ENCODE results near the gene SELENOV.

SELENOV gene

GRCh38 chr19:39520541-39521484, 5.9 kb downstream of the SELENOV start:
- no peak for DNase-seq (ENCODE audit: low read depth)

- DNase-seq (ENCODE audit: low read depth) = no peak
Measured at GRCh38 chr19:39524495-39524894, 9.6 kb downstream of the SELENOV start.

- no peak for DNase-seq (ENCODE audit: low read depth)
Measured at GRCh38 chr19:39525205-39525604, 10.3 kb downstream of the SELENOV start.

- no peak for DNase-seq (ENCODE audit: low read depth)
Measured at GRCh38 chr19:39531834-39532232, 16.9 kb downstream of the SELENOV start.

GRCh38 chr19:39532233-39533002, 17.5 kb downstream of the SELENOV start, which contains the start of gene EID2B:
TSS of gene EID2B (minus strand) at chr19:39532852. CDS start at chr19:39532802, 50 bp downstream.
- DNase-seq (ENCODE audit: low read depth) = peak; percentile 89

- DNase-seq (ENCODE audit: low read depth) = no peak
Measured at GRCh38 chr19:39533003-39533512, 18.1 kb downstream of the SELENOV start.

GRCh38 chr19:39533791-39534190, 18.9 kb downstream of the SELENOV start:
- no peak for DNase-seq (ENCODE audit: low read depth)

- no peak for DNase-seq (ENCODE audit: low read depth)
Measured at GRCh38 chr19:39539165-39539517, 24.2 kb downstream of the SELENOV start.

- DNase-seq (ENCODE audit: low read depth) = peak; percentile 92
Measured at GRCh38 chr19:39539518-39540332, 24.8 kb downstream of the SELENOV start, which contains the start of gene EID2. TSS of gene EID2 (minus strand) at chr19:39540161. CDS start at chr19:39540079, 82 bp downstream.

GRCh38 chr19:39540333-39540673, 25.4 kb downstream of the SELENOV start:
- no peak for DNase-seq (ENCODE audit: low read depth)

- DNase-seq (ENCODE audit: low read depth) = no peak
Measured at GRCh38 chr19:39542206-39542605, 27.3 kb downstream of the SELENOV start.

- no peak for DNase-seq (ENCODE audit: low read depth)
Measured at GRCh38 chr19:39543477-39543857, 28.5 kb downstream of the SELENOV start.

GRCh38 chr19:39544226-39544903, 29.4 kb downstream of the SELENOV start:
- DNase-seq (ENCODE audit: low read depth) = no peak

GRCh38 chr19:39544911-39545310, 30.0 kb downstream of the SELENOV start:
- no peak for DNase-seq (ENCODE audit: low read depth)

- DNase-seq (ENCODE audit: low read depth) = no peak
Measured at GRCh38 chr19:39546599-39546998, 31.7 kb downstream of the SELENOV start.

- no peak for DNase-seq (ENCODE audit: low read depth)
Measured at GRCh38 chr19:39550197-39550596, 35.3 kb downstream of the SELENOV start.

GRCh38 chr19:39553082-39553652, 38.2 kb downstream of the SELENOV start:
- DNase-seq (ENCODE audit: low read depth) = no peak

- no peak for DNase-seq (ENCODE audit: low read depth)
Measured at GRCh38 chr19:39554701-39555311, 39.9 kb downstream of the SELENOV start.

GRCh38 chr19:39555883-39556282, 40.9 kb downstream of the SELENOV start:
- DNase-seq (ENCODE audit: low read depth) = no peak

GRCh38 chr19:39557811-39558623, 43.1 kb downstream of the SELENOV start:
- DNase-seq (ENCODE audit: low read depth) = no peak
